NCI-H82 (cell line): ENCODE measurements around the gene INKA1.
A peak's percentile ranks its signal among the peaks of the same experiment; 100 is the strongest.
"Not testable (repeated sequence)": the region's sequence is repeated elsewhere in the genome, so short reads cannot be mapped to it uniquely, and the experiment has no call there.

Experiments
- DNase-seq: peaks from one replicate; lab custom pipeline; 2025; lab: John Stamatoyannopoulos, UW

The INKA1 gene

DNA sequence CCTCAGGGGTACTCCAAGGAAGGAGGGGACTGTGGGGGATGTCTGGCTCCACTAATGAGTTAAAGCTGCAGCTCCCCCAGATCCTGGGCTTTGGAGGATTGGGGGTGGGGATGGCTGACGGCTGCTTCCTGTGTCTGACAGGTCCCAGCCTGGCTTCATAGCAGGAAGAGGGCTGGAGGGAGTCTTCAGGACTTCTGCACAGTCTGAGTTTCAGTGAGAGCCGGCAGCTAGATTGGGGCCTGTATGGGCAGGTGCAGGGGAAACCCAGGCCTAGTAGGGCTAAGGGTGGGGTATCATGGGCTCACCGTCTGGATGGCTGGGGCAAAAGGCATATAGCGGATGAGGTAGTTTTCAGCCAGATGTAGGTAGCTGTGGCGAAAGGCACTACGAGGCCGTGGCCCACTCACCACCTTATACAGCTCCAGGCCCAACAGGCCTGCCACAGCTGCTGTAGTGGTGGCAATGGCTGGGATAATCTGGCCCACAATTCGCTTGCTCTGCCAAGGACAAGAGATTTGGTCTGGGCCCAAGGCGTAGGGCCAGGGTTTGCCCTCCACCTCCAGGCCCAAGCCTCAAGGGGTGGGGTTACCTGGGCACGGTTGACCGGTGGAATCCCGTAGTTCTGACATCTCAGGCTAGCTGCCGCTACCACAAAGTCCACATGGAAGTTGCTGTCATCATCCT is 4.5 kb downstream of the INKA1 start:
- no peak for DNase-seq

DNA sequence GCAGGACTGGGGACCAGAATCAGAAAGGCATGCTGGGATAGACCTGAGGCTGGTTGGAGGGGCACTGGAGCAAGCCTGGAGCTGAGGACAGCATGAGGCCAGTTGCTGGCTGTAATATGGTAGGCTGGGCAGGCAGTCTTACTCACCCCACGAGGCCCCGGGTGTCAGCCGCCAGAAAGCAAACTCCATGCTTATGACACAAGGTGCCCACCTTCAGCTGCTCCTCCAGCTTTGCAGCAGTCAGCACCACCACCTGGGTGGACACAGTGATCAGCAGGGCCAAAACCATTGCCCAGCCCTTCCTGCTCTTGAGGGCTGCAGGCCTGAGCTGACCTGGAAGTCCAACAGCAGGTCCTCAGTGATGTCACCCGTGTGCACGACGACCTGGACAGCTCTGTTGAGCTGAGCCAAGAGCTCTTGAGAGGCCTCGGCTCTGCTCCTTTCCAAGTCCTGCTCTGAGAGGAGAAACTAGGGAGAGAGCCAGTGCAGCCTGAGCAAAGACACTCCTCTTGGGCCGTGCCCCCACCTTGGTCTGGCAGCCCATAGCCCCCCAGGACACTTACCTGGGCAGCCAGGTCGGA is 9.9 kb downstream of the INKA1 start:
- DNase-seq = no peak

DNA sequence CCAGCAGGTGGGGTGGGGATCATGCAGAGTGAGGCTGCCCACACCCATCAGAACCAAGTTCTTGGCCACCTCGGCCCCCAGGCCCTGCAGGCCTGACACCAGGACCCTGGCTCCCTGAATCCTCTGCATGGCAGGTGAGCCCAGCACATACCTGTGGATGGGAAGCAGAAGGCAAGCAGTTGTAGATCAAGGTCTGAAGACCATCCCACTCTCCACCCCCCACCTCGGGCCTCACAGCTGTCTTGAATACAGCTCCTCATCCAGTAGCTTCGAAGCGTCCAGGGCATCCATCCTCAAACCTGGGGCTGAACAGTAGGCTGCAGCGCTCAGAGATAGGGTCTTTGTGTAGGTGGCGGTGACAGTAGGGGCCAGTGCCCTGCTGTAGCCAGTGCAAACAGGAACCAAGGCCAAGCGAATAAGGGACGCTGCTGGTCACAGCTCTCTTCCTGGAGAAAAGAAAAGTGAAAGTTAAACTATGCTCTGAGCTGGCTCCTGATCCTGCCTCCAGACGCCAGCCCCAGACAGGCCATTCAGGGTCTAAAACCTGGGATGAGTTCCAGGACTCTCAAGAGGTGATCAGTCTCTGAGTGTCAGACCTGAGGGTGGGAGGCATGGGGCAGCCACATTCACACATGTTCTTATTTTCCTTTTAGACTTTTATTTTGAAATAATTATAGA is 10.6 kb downstream of the INKA1 start, which contains the start of gene UBA7:
Gene UBA7, minus strand, starts transcription at position 457 of the 678 bp plus-strand sequence. Its CDS starts 166 bp downstream, at position 291.
- no peak for DNase-seq

DNA sequence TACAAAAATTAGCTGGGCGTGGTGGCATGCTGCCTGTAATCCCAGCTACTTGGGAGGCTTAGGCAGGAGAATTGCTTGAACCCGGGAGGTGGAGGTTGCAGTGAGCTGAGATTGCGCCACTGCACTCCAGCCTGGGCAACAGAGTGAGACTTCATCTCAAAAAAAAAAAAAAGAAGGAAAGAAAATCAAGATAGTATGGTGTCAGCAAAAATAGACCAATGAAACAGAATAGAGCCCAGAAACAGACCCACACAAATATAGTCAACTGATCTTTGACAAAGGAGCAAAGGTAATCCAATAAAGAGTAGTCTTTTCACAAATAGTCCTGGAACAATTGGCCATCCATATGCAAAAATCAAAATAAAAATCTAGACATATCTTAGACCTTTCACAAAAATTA is 20.1 kb downstream of the INKA1 start:
- not testable (repeated sequence) for DNase-seq

DNA sequence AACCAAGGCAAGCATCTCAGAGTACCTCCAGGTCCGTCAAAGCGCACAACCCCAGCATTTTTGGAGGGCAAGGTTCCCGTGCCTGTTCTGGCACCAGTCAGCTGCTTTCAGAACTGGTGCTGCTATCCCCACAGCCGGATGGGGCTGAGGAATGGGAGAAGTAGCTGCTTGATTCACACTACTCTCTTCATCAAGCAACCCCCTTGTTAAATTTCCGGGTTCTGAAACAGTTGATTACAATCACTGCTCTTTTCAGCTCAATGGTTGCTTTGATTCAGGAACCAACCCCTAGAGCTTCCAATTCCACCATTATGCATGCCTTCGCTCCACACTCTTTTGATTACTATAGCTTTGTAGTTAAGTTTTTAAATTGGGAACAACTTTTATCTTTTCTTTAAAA is 23.0 kb downstream of the INKA1 start:
- no peak for DNase-seq

DNA sequence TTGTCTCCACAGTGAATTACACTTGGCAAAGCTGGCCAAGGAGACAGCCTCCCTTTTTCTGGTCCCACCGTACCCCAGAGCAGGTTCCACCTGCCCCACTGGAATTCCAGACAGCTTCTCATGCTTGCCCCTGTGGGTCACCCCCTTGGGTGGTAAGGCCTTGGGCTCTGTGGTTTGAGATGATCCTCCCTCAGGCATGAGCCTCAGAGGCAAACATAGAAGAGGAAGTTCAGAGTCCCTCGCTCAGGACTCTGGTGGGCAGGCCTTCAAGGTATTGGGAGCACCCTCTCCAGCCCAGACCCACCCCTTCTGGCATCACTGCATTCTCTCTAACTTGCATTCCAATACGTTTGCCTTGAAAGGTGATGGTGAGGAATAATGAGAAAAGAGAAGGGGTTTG is 28.3 kb downstream of the INKA1 start:
- DNase-seq = no peak

DNA sequence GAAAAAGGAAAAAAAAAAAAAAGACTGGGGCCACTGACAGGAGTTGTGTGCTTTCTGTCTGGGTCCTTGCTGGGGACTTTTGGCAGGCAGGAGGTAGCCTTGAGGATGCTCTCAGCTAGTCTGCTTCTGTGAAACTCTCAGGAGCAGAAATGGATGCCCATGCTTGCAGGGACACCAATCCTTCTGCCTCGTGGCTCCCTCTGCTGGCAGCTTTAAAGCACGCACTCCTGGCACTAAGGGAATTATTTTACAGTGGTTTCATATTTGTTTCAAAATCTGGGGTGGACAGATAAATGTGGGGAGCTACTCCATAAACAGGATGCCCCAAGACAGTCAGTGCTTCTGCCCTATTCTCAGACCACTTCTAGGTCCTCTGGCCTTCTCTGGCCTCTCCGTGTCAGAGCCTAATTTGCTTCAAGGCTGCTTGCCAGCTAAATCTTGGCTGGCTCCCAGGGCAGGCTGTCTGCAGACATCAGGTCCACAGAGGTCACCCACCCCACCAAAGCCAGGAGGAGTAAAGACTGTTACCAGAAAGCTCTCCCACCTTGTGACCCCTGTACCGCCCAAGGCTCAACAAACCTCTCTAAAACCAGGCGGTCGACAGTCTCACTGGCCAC is 36.2 kb downstream of the INKA1 start:
- peak; percentile 78 for DNase-seq

DNA sequence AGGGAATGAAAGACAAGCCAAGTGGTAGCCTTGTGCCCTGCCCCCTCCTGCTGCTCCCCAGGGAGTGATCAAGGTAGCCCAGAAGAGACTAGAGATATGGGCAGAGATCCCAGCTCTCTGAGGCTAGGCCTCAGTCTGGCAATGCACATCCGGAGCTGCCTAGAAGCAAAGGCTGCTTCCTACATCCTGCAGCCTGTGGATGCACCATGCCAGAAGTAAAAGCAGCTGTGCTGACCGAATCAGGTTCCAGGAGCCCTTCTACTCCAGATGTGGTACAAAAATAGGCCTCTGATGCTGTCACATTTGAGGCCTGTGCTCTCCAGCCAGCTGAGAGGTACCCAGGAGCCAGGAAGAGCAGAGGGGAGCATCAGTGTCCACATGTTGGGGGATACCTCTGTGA is 37.3 kb downstream of the INKA1 start:
- DNase-seq = no peak

DNA sequence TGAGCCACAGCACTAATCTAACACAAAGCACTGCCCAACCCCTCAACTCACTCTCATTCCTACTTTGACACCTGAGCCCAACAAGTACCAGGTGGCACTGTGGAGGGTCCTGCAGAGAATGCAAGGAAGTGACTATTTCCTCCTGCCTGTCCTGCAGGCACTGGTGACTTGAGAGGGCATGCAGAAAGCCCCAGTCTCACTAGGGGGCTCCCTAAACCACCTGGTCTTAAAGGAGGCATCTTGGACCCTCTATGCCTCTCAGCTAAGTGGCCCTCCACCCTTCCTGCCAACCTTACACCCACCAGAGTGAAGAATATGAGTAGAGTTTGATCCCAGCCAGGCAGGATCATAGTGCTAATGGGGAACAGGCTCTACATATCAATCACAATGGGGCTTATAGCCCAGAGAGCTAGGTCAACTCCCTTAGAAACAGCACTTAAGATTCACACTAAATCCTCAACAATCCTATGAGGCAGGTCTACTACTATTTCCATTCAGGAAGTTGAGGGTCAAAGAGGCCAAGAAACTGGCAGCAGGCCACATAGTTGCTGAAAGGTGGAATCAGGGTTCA is 38.1 kb downstream of the INKA1 start:
- peak; percentile 59 for DNase-seq

DNA sequence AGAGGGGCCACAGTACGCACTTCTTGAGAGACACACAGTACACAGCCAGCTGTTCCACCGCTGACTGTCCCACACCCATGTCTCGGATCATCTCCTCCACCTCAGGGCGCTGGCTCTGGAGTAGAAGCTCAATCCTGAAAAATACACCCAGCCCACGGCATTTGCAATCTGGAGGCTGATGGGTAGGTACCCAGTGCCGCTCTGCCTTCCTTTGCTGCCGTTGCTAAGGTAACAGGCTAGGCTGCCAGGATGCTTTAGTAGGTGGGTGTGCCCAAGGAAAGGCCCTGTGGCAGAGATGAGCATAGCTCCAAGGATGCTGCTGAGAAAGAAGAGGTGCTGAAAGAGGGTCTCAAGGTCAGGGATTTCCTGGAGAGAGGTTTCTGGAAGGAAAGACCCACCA is 38.7 kb downstream of the INKA1 start:
- no peak for DNase-seq

DNA sequence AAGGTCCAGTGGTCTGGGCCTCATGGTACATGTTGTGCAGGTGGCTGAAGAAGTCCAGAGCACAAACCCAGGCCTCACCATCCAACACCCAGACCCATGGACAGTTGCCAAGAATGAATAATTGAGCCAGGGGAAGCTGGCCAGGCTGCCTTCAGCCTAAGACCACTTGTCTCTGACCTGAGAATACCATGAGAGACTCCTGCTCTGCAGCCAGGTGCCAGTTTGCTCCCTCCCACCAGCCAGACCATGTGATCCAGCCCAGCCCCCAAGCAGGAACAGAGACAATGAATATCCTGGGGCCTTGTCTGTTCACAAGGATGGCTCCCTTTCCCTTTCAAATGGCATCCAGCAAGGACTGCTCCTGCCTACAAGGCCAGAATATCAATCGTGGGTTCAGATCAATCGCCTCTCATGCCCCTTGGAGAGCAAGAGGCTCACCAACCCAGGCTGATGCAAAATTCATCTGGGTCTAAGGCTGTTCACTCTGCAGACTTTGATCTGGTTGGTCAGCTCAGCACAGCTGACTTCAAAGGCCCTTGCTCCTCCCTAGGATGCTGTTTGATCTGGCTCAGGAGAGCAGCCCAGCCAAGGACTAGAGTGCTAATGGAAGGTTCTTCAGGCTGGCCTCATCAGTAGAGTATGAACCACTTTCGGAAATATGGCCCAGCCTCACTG is 39.9 kb downstream of the INKA1 start:
- no peak for DNase-seq

DNA sequence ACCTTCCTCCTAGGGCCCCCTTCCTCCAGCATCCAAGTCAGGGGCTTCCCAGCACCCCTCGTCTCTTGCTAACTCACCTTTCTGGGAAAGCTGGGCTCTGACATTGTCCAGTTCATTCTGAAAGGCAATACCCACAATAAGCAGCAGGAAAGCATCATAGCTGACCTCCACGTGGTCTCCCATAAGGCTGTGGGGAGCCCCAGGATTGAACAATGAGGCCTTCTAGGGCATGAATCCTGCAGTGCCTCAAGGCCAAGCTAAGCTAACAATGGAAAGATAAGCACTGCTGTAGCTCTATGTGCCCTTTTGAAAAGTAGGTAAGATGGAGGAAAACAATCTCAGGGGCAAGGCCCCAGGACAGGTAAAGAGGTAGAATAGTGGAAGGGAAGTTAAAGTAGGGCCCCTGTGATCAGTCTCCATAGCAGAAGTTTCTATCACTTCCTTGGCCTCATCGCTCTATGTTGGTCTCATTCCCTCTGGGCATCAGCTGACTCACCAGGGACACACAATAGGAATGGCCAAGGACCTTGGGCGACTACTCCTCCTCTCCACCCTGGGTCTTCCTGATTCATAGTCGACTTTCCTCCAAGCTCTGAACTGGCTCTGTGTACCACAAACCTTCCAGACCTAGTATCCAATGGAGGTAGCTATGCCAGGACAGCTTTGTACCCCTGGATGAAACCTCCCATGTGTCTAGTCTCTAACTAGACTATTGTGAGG is 41.6 kb downstream of the INKA1 start:
- DNase-seq = no peak

DNA sequence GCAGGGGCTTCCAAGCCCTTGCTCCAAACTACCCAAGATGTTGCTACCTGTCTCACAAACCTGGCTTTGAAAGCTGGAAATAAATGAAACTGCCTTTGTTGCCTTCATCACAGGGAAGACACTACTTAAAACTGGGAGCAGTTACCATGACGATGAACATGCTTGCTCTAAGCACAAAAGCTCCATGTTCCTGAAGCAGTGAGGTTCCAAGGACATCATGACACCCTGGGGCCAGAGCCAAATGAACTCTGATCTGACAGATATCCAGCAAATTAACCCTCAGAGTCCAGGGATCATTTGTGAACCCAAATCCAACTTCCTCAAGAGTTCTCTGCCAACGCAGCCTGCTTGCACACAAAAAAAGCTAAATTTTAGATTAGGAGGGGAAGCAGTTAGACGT is 42.6 kb downstream of the INKA1 start:
- DNase-seq = no peak
